H1 (cell line): ENCODE results near the gene C16orf95.

ENCODE experiments used
- BCL11A ChIP-seq, 2 experiments: IDR thresholded peaks; one replicate each; pipeline ENCODE4 v1.6.1; 2011; ENCODE audit warnings: low read depth in 2 of 2, low read length in 2 of 2, mild to moderate bottlenecking in 2 of 2
- CTCF ChIP-seq, 3 experiments: IDR thresholded peaks; 1 replicate in 2 of 3; 2 replicates in 1 of 3; pipeline versions ENCODE4 v1.5.1 to v1.6.1; 2011; ENCODE audit warnings: low read length in 3 of 3, mild to moderate bottlenecking in 3 of 3, inconsistent platforms in 2 of 3, low read depth in 1 of 3, moderate library complexity in 1 of 3; ENCODE audit not compliant: insufficient read depth in 1 of 3; ENCODE audit errors: control extremely low read depth in 1 of 3
- POLR2A ChIP-seq, 2 experiments: IDR thresholded peaks; 1 replicate in 1 of 2; 2 replicates in 1 of 2; pipeline ENCODE4 v1.6.1; 2011; ENCODE audit warnings: low read depth in 2 of 2, low read length in 2 of 2, mild to moderate bottlenecking in 2 of 2; ENCODE audit errors: control extremely low read depth in 1 of 2
- SUZ12 ChIP-seq: fragments of 200-600 bp; sonication (generic); IDR thresholded peaks from 2 replicates; pipeline ENCODE4 v1.6.1; 2012; ENCODE audit warnings: mild to moderate bottlenecking, inconsistent platforms, low read length, moderate library complexity, mixed read lengths

- TF ChIP-seq CTCF (IDR thresholded peaks at IDR 0.05; ENCODE audit: control extremely low read depth in 1 of 3, insufficient read depth in 1 of 3, low read depth in 1 of 3, low read length in 3 of 3): no peak
- no peak for TF ChIP-seq SUZ12
- no peak for TF ChIP-seq BCL11A (IDR thresholded peaks at IDR 0.05; ENCODE audit: low read depth in 2 of 2, low read length in 2 of 2)
- no peak for TF ChIP-seq POLR2A (IDR thresholded peaks at IDR 0.05; ENCODE audit: control extremely low read depth in 1 of 2, low read depth in 2 of 2, low read length in 2 of 2)
Measured at GRCh38 chr16:87295661-87296531, 21.3 kb downstream of the C16orf95 start.
